Caco-2 (cell line): ENCODE measurements around the gene SCYGR7. TPM values are rescaled to one million over a fixed set of nuclear protein-coding genes. Genes with fewer than 3 reads are reported as not detected.
A peak's percentile ranks its signal among the peaks of the same experiment; 100 is the strongest.

Experiments
- BruUV-seq: library from RNA; stranded (reverse); fragments of 400-500 nt; replicated peaks from 2 replicates; lab custom pipeline; 2021; lab: Mats Ljungman, UMichigan
- CTCF ChIA-PET: fragments of 300-600 bp; sonication (Branson Sonifier 250); formaldehyde crosslinking; loops from one replicate; lab custom pipeline; 2022; ENCODE audit warnings: antibody characterized with exemption; lab: Charles Lee
- POLR2A ChIA-PET: fragments of 300-600 bp; sonication (Branson Sonifier 250); formaldehyde crosslinking; loops from one replicate; lab custom pipeline; 2022; ENCODE audit warnings: antibody characterized with exemption; lab: Charles Lee
- DNase-seq, 2 experiments: peaks; one replicate each; pipeline versions ENCODE4 v3.0.0 to v3.0.0-alpha.2; 2020 to 2022
- H3K27me3 ChIP-seq: replicated peaks from 2 replicates; pipeline ENCODE4 v1.6.0; 2011; ENCODE audit warnings: low read length; ENCODE audit not compliant: control insufficient read depth, insufficient read depth
- H3K36me3 ChIP-seq: 2 replicates; pipeline ENCODE4 v1.5.1; 2011; ENCODE audit warnings: low read length; ENCODE audit not compliant: control insufficient read depth, insufficient read depth
- H3K4me1 ChIP-seq: fragments of 250-450 bp; sonication (Bioruptor Pico); 2 replicates; pipeline ENCODE4 v1.5.1; 2020; ENCODE audit warnings: mild to moderate bottlenecking
- H3K4me3 ChIP-seq: 2 replicates; pipeline ENCODE4 v1.5.1; 2011; ENCODE audit warnings: low read depth, mild to moderate bottlenecking, control low read depth, low read length
- H3K9me3 ChIP-seq: fragments of 250-450 bp; sonication (Bioruptor Pico); 2 replicates; pipeline ENCODE4 v1.5.1; 2020; ENCODE audit warnings: mild to moderate bottlenecking, moderate library complexity
- H3K27ac Mint-ChIP-seq: one replicate; pipeline ENCODE4 v1.8.0; 2022; ENCODE audit warnings: mixed read lengths; ENCODE audit not compliant: unreplicated experiment
- H3K27me3 Mint-ChIP-seq: one replicate; pipeline ENCODE4 v1.8.0; 2022; ENCODE audit warnings: mixed read lengths; ENCODE audit not compliant: insufficient read depth, unreplicated experiment
- H3K36me3 Mint-ChIP-seq: one replicate; pipeline ENCODE4 v1.8.0; 2022; ENCODE audit warnings: mild to moderate bottlenecking, mixed read lengths; ENCODE audit not compliant: insufficient read depth, unreplicated experiment
- H3K4me1 Mint-ChIP-seq: one replicate; pipeline ENCODE4 v1.8.0; 2022; ENCODE audit warnings: low read depth, mixed read lengths; ENCODE audit not compliant: unreplicated experiment
- H3K4me3 Mint-ChIP-seq: one replicate; pipeline ENCODE4 v1.8.0; 2022; ENCODE audit warnings: mild to moderate bottlenecking, moderate library complexity, mixed read lengths; ENCODE audit not compliant: unreplicated experiment
- H3K9me3 Mint-ChIP-seq: one replicate; pipeline ENCODE4 v1.8.0; 2022; ENCODE audit warnings: mixed read lengths; ENCODE audit not compliant: unreplicated experiment
- CTCF ChIP-seq, 2 experiments: fragments of 200-600 bp in 1 of 2; IDR thresholded peaks; 1 replicate in 1 of 2; 2 replicates in 1 of 2; pipeline versions ENCODE4 v1.5.1 to v1.8.0; 2011 to 2022; ENCODE audit warnings: antibody characterized with exemption in 1 of 2, control low read depth in 1 of 2, inconsistent platforms in 1 of 2, low read depth in 1 of 2, low read length in 1 of 2, mild to moderate bottlenecking in 1 of 2, moderate library complexity in 1 of 2; ENCODE audit not compliant: insufficient read depth in 1 of 2, severe bottlenecking in 1 of 2, unreplicated experiment in 1 of 2
- intact Hi-C: fragments of 100-400 bp; cut with micrococcal nuclease; formaldehyde crosslinking; loops from one replicate; pipeline ENCODE4 v1.10.0; 2022; ENCODE audit not compliant: unreplicated experiment
- total RNA-seq: library from RNA; stranded (reverse); gene quantifications from 2 replicates; pipeline ENCODE4 v1.2.3, GENCODE V29; 2022

Gene SCYGR7
- total RNA-seq, 1 experiment from 2014 or later = not detected

- Mint-ChIP-seq H3K4me1 (peaks cover 34% of the 10 kb centered on the region), H3K27me3 (no peaks in the 10 kb centered on the region), H3K27ac (peak overlapping the region; percentile 96), H3K9me3 (no peaks in the 10 kb centered on the region), H3K36me3 (peaks cover 88% of the 10 kb centered on the region), H3K4me3 (peak overlapping the region; percentile 60)
- Histone ChIP-seq H3K4me3 (no peak overlapping the region), H3K4me1 (peaks cover 55% of the 10 kb centered on the region), H3K9me3 (no peaks in the 10 kb centered on the region), H3K27me3 (no peaks in the 10 kb centered on the region), H3K36me3 (peaks cover 7% of the 10 kb centered on the region)
- TSS peak; percentile 94 for BruUV-seq
- no peak for DNase-seq
- ChIA-PET POLR2A (no interaction called here), CTCF (no interaction called here)
- TF ChIP-seq CTCF (IDR thresholded peaks at IDR 0.05; ENCODE audit: insufficient read depth in 1 of 2, low read depth in 1 of 2, low read length in 1 of 2, severe bottlenecking in 1 of 2, unreplicated experiment in 1 of 2) = no peak
- intact Hi-C loops = loop anchor here (1.0 to 5.0 kb wide), 6 partner anchors 14 to 577 kb away; partner anchors contain the start of gene SLC19A3
These were observed 24.2 kb upstream of the SCYGR7 start for GRCh38 chr2:227703961-227704360.

GRCh38 chr2:227706859-227707258, 21.3 kb upstream of the SCYGR7 start:
- no peak for TF ChIP-seq CTCF (IDR thresholded peaks at IDR 0.05; ENCODE audit: insufficient read depth in 1 of 2, low read depth in 1 of 2, low read length in 1 of 2, severe bottlenecking in 1 of 2, unreplicated experiment in 1 of 2)
- Histone ChIP-seq H3K9me3 (no peaks in the 10 kb centered on the region), H3K4me3 (no peak overlapping the region), H3K4me1 (peaks cover 42% of the 10 kb centered on the region), H3K36me3 (peaks cover 2% of the 10 kb centered on the region; the same call in 1 of the 2 replicates), H3K27me3 (no peaks in the 10 kb centered on the region)
- no peak overlapping the region for H3K27ac Mint-ChIP-seq
- CTCF ChIA-PET = no interaction called here
- H3K4me3 Mint-ChIP-seq = no peak overlapping the region
- H3K4me1 Mint-ChIP-seq = peaks cover 29% of the 10 kb centered on the region
- H3K9me3 Mint-ChIP-seq = no peaks in the 10 kb centered on the region
- DNase-seq = peak; percentile 12 to 42
- no TSS peak for BruUV-seq
- intact Hi-C loops = no loop called here
- peaks cover 81% of the 10 kb centered on the region for H3K36me3 Mint-ChIP-seq
- POLR2A ChIA-PET = no interaction called here
- no peaks in the 10 kb centered on the region for H3K27me3 Mint-ChIP-seq

GRCh38 chr2:227707390-227707789, 20.7 kb upstream of the SCYGR7 start:
- H3K27ac Mint-ChIP-seq = no peak overlapping the region
- H3K36me3 Mint-ChIP-seq = peaks cover 83% of the 10 kb centered on the region
- POLR2A ChIA-PET = no interaction called here
- TF ChIP-seq CTCF (IDR thresholded peaks at IDR 0.05; ENCODE audit: insufficient read depth in 1 of 2, low read depth in 1 of 2, low read length in 1 of 2, severe bottlenecking in 1 of 2, unreplicated experiment in 1 of 2) = no peak
- H3K27me3 ChIP-seq = no peaks in the 10 kb centered on the region
- no peak for DNase-seq
- no peak overlapping the region for H3K4me3 ChIP-seq
- H3K4me3 Mint-ChIP-seq = no peak overlapping the region
- no peaks in the 10 kb centered on the region for H3K9me3 Mint-ChIP-seq
- no peaks in the 10 kb centered on the region for H3K27me3 Mint-ChIP-seq
- peaks cover 2% of the 10 kb centered on the region; the same call in 1 of the 2 replicates for H3K36me3 ChIP-seq
- H3K4me1 Mint-ChIP-seq = peaks cover 28% of the 10 kb centered on the region
- no TSS peak for BruUV-seq
- peaks cover 36% of the 10 kb centered on the region for H3K4me1 ChIP-seq
- CTCF ChIA-PET = no interaction called here
- no peaks in the 10 kb centered on the region for H3K9me3 ChIP-seq
- intact Hi-C loops = no loop called here
